ENCODE measurements around the gene OGA. TPM values are rescaled to one million over a fixed set of nuclear protein-coding genes. Genes with fewer than 3 reads are reported as not detected.

The OGA gene
- total and polyA plus RNA-seq, 2 of the 8 experiments (the other 6 are each of a cell fraction or from before 2014, with no cell fraction given) = 31.2 to 107 TPM

DNA sequence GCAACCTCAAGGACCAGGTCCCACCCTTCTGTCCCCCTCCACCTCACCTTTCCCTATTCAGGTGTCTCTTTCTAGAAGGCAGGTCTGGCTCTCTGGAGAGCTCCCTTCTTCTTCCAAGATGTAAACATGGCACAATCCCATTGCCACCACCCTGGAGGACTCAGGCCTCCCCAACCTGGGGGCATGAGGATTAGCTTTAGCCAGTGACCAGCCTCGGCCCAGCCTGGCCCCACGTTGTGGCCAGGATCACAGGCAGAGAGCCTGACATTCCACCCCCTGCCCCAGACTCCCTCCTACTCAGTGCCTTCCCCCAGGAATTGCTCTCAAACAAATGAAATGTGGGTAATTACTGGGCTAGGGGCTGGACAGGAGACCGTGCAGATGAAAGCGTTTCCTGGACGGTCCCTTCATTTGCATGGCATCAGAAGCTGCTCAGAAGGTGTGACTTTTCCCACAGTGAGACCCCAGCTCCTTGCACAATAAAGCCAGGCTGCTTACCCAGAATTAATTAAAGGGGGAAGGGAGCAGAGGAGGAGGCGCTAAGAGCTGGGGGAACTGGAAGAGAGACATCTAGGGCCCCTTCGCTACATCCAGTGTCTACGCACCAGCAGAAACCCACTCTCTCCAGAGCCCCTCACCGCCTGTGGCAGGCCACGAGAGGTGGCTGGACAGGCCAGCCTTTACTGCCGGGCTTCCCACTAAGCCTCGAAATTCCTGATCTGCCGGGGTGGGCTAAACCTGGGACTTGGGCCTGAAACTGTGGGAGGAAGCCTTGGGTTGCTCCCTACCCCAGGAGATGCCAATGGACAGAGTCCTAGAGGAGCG lies 50.1 kb downstream of the OGA start:
- FAIRE-seq = no peak
- peaks cover 8 to 21% (median 18%) of the 10 kb centered on the region in 4 experiments for H3K27me3 ChIP-seq (replicated peaks in 1 of 4; ENCODE audit: control insufficient read depth in 3 of 4, extremely low read depth in 1 of 4, insufficient read depth in 3 of 4, low read length in 3 of 4)

More for the DNA sequence above, 50.1 kb downstream of the OGA start:
- Histone ChIP-seq H3K4me1 (replicated peaks in 1 of 4; ENCODE audit: control insufficient read depth in 3 of 4, insufficient read depth in 4 of 4, low read length in 3 of 4) (peaks cover 7 to 15% (median 13%) of the 10 kb centered on the region in 4 experiments), H4K8ac (ENCODE audit: extremely low read depth, insufficient read depth, low read length) (peak overlapping the region; percentile 53; the same call in 1 of the 2 replicates), H2AK5ac (ENCODE audit: low read depth, low read length) (0 out of 2 replicates have a peak overlapping the region, but pooled peaks have one; percentile 65), H3K4me2 (ENCODE audit: insufficient read depth in 1 of 2, low read depth in 2 of 2, low read length in 2 of 2) (no peak overlapping the region), H3K4me3 (ENCODE audit: extremely low read depth in 1 of 4, insufficient read depth in 2 of 4, low read depth in 3 of 4, low read length in 4 of 4) (no peak overlapping the region), H3K79me2 (ENCODE audit: control insufficient read depth in 1 of 2, insufficient read depth in 2 of 2, low read length in 2 of 2) (no peaks in the 10 kb centered on the region), H2BK120ac (replicated peaks; ENCODE audit: low read depth, low read length) (no peak overlapping the region), H4K5ac (ENCODE audit: insufficient read length, low read depth, low read length) (no peak overlapping the region), H3K4ac (replicated peaks; ENCODE audit: insufficient read length, low read depth, low read length) (no peak overlapping the region), H3K27ac (ENCODE audit: low read depth, low read length) (no peak overlapping the region), H4K91ac (replicated peaks; ENCODE audit: insufficient read length, low read length) (no peak overlapping the region), H3K36me3 (ENCODE audit: control insufficient read depth in 2 of 4, insufficient read depth in 4 of 4, low read length in 3 of 4) (no peaks in the 10 kb centered on the region), H3K79me1 (ENCODE audit: low read depth, low read length) (no peaks in the 10 kb centered on the region), H3K56ac (replicated peaks; ENCODE audit: insufficient read length, low read depth, low read length) (no peak overlapping the region), H3K18ac (ENCODE audit: extremely low read depth, low read length) (no peak overlapping the region), H3K23ac (ENCODE audit: insufficient read length) (no peak overlapping the region), H2BK20ac (ENCODE audit: low read length) (no peak overlapping the region), H3K23me2 (ENCODE audit: low read depth, low read length) (no peaks in the 10 kb centered on the region), H3K9ac (replicated peaks in 1 of 4; ENCODE audit: extremely low read depth in 1 of 4, low read depth in 3 of 4, low read length in 3 of 4) (no peak overlapping the region), H2BK5ac (ENCODE audit: low read depth, low read length) (no peak overlapping the region), H4K20me1 (replicated peaks in 1 of 2; ENCODE audit: control insufficient read depth in 1 of 2, insufficient read depth in 2 of 2, low read length in 2 of 2) (peaks cover 0 to 3% of the 10 kb centered on the region in 2 experiments), H2BK12ac (ENCODE audit: low read depth, low read length) (no peak overlapping the region), H2AFZ (ENCODE audit: low read length) (no peak overlapping the region), H3K9me3 (ENCODE audit: insufficient read depth in 2 of 2, low read depth in 1 of 2, low read length in 1 of 2) (no peaks in the 10 kb centered on the region), H2BK15ac (ENCODE audit: low read length) (no peak overlapping the region), H3K14ac (ENCODE audit: insufficient read length) (no peak overlapping the region)
- no peak for TF ChIP-seq RXRA (IDR thresholded peaks at IDR 0.05; ENCODE audit: insufficient read depth, low read depth, low read length)
- no peak for TF ChIP-seq TCF12 (IDR thresholded peaks at IDR 0.05; ENCODE audit: low read depth, low read length)
- TF ChIP-seq KDM4A (IDR thresholded peaks at IDR 0.05; ENCODE audit: low read depth, low read length, severe bottlenecking) = no peak
- no peak for TF ChIP-seq CBX8 (IDR thresholded peaks at IDR 0.05; ENCODE audit: borderline replicate concordance, low read depth, low read length)
- TF ChIP-seq RBBP5 (IDR thresholded peaks at IDR 0.05; ENCODE audit: borderline replicate concordance, low read depth, low read length) = no peak
- WGBS, 2 experiments (ENCODE audit: extremely low coverage in 1 of 2, insufficient coverage in 1 of 2, insufficient read length in 1 of 2, insufficient replicate concordance in 2 of 2, low coverage in 1 of 2, low lambda C conversion rate in 2 of 2, missing lambda C conversion rate in 1 of 2) = 85% methylated on average over 14 of the region's 14 CpGs; no CpG with 5 or more reads in 1 of the 2 experiments
- ChIA-PET POLR2A (ENCODE audit: partially characterized antibody) (interaction anchor here (0.9 to 1.7 kb wide), 7 partner anchors 9 to 50 kb away, joined by 3 to 6 read pairs (median 3); partner anchors contain the start of genes NPM3 and OGA), CTCF (ENCODE audit: partially characterized antibody) (interaction anchor here (0.6 to 9.2 kb wide), 15 partner anchors 9 to 299 kb away, joined by 3 to 100 read pairs (median 4); partner anchors contain the start of gene NPM3)
- peak in 1 of 2 experiments; percentile 38 for DNase-seq (ENCODE audit: low read depth in 1 of 2, low spot score in 2 of 2)

All from H1 (cell line).